ENCODE measurements around the gene NOS1AP. TPM values are rescaled to one million over a fixed set of nuclear protein-coding genes. Genes with fewer than 3 reads are reported as not detected.

NOS1AP gene
- total and polyA plus RNA-seq, 2 experiments from 2014 or later = 5.8 to 6.6 TPM

DNA sequence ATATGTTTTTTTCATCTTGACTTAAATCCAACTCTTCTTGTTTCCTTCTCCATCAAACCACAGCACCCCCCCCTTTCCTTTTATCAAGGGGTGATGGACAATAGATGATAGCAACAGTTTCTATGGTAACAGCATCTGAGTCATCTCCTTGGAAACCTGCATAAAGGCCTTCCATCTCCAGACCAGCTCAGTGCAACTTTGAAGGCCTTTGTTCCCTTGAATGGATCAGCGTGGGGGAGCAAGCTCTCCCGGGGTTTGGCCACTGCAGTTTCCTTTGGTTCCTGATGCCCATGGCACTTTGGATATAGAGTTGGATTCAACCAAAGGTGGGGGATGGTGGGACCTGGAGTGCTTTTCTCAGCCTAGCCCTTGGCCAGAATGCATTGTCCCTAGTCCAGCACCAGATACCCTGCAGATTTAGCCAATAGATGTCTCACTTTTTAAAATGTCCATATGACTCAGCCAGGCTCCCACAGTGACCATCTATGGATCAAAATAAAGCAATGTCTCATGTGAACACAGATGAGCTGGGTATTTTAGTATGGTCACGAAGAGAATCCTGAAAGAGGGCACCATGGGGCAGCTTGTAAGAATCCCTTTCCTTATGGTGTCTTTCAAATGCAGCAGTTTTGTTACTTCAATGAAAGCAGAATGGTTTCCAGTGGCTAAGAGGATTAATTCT is 179.5 kb downstream of the NOS1AP start:
- peaks cover 13% of the 10 kb centered on the region for H3K9me2 ChIP-seq (ENCODE audit: insufficient read depth)
- peak; percentile 78 for DNase-seq (ENCODE audit: low spot score)
- TF ChIP-seq, protein P1, sequence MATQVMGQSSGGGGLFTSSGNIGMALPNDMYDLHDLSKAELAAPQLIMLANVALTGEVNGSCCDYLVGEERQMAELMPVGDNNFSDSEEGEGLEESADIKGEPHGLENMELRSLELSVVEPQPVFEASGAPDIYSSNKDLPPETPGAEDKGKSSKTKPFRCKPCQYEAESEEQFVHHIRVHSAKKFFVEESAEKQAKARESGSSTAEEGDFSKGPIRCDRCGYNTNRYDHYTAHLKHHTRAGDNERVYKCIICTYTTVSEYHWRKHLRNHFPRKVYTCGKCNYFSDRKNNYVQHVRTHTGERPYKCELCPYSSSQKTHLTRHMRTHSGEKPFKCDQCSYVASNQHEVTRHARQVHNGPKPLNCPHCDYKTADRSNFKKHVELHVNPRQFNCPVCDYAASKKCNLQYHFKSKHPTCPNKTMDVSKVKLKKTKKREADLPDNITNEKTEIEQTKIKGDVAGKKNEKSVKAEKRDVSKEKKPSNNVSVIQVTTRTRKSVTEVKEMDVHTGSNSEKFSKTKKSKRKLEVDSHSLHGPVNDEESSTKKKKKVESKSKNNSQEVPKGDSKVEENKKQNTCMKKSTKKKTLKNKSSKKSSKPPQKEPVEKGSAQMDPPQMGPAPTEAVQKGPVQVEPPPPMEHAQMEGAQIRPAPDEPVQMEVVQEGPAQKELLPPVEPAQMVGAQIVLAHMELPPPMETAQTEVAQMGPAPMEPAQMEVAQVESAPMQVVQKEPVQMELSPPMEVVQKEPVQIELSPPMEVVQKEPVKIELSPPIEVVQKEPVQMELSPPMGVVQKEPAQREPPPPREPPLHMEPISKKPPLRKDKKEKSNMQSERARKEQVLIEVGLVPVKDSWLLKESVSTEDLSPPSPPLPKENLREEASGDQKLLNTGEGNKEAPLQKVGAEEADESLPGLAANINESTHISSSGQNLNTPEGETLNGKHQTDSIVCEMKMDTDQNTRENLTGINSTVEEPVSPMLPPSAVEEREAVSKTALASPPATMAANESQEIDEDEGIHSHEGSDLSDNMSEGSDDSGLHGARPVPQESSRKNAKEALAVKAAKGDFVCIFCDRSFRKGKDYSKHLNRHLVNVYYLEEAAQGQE (IDR thresholded peaks at IDR 0.05; ENCODE audit: unreplicated experiment) = no peak
- TF ChIP-seq, protein P2, sequence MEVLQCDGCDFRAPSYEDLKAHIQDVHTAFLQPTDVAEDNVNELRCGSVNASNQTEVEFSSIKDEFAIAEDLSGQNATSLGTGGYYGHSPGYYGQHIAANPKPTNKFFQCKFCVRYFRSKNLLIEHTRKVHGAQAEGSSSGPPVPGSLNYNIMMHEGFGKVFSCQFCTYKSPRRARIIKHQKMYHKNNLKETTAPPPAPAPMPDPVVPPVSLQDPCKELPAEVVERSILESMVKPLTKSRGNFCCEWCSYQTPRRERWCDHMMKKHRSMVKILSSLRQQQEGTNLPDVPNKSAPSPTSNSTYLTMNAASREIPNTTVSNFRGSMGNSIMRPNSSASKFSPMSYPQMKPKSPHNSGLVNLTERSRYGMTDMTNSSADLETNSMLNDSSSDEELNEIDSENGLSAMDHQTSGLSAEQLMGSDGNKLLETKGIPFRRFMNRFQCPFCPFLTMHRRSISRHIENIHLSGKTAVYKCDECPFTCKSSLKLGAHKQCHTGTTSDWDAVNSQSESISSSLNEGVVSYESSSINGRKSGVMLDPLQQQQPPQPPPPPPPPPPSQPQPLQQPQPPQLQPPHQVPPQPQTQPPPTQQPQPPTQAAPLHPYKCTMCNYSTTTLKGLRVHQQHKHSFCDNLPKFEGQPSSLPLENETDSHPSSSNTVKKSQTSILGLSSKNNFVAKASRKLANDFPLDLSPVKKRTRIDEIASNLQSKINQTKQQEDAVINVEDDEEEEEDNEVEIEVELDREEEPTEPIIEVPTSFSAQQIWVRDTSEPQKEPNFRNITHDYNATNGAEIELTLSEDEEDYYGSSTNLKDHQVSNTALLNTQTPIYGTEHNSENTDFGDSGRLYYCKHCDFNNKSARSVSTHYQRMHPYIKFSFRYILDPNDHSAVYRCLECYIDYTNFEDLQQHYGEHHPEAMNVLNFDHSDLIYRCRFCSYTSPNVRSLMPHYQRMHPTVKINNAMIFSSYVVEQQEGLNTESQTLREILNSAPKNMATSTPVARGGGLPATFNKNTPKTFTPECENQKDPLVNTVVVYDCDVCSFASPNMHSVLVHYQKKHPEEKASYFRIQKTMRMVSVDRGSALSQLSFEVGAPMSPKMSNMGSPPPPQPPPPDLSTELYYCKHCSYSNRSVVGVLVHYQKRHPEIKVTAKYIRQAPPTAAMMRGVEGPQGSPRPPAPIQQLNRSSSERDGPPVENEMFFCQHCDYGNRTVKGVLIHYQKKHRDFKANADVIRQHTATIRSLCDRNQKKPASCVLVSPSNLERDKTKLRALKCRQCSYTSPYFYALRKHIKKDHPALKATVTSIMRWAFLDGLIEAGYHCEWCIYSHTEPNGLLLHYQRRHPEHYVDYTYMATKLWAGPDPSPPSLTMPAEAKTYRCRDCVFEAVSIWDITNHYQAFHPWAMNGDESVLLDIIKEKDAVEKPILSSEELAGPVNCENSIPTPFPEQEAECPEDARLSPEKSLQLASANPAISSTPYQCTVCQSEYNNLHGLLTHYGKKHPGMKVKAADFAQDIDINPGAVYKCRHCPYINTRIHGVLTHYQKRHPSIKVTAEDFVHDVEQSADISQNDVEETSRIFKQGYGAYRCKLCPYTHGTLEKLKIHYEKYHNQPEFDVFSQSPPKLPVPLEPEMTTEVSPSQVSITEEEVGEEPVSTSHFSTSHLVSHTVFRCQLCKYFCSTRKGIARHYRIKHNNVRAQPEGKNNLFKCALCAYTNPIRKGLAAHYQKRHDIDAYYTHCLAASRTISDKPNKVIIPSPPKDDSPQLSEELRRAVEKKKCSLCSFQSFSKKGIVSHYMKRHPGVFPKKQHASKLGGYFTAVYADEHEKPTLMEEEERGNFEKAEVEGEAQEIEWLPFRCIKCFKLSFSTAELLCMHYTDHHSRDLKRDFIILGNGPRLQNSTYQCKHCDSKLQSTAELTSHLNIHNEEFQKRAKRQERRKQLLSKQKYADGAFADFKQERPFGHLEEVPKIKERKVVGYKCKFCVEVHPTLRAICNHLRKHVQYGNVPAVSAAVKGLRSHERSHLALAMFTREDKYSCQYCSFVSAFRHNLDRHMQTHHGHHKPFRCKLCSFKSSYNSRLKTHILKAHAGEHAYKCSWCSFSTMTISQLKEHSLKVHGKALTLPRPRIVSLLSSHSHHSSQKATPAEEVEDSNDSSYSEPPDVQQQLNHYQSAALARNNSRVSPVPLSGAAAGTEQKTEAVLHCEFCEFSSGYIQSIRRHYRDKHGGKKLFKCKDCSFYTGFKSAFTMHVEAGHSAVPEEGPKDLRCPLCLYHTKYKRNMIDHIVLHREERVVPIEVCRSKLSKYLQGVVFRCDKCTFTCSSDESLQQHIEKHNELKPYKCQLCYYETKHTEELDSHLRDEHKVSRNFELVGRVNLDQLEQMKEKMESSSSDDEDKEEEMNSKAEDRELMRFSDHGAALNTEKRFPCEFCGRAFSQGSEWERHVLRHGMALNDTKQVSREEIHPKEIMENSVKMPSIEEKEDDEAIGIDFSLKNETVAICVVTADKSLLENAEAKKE (CRISPR knock-in tag; IDR thresholded peaks at IDR 0.05) = peak; percentile 92
- no peak overlapping the region for H3K4me3 ChIP-seq
- no peaks in the 10 kb centered on the region for H3F3A ChIP-seq (replicated peaks; ENCODE audit: low read depth)
- Mint-ChIP-seq H3K9me3 (no peaks in the 10 kb centered on the region), H3K27ac (peak overlapping the region; percentile 42; the same call in 1 of the 2 replicates), H3K27me3 (ENCODE audit: insufficient read depth, low read depth, poor library complexity) (peaks cover 10% of the 10 kb centered on the region), H3K4me3 (no peak overlapping the region), H3K36me3 (ENCODE audit: low read depth) (no peaks in the 10 kb centered on the region), H3K4me1 (peaks cover 45% of the 10 kb centered on the region)
- H3K27me3 ChIP-seq (ENCODE audit: insufficient read depth) = no peaks in the 10 kb centered on the region
- no peaks in the 10 kb centered on the region for H3K36me3 ChIP-seq (ENCODE audit: insufficient read depth)
- no peak overlapping the region for H3K27ac ChIP-seq (ENCODE audit: low read depth)
- peaks cover 32% of the 10 kb centered on the region for H3K4me1 ChIP-seq (ENCODE audit: insufficient read depth)
- ATAC-seq = peak; percentile 87
- H4K20me1 ChIP-seq (replicated peaks; ENCODE audit: insufficient read depth) = no peaks in the 10 kb centered on the region; the same call in 1 of the 2 replicates
- H2AFZ ChIP-seq = no peak overlapping the region
- H3K79me2 ChIP-seq (replicated peaks; ENCODE audit: insufficient read depth) = peaks cover 12% of the 10 kb centered on the region; the same call in 1 of the 2 replicates
- H3K4me2 ChIP-seq = peak overlapping the region; percentile 29; the same call in 1 of the 2 replicates
